ENCODE measurements around the gene HSPB9. TPM values are rescaled to one million over a fixed set of nuclear protein-coding genes. Genes with fewer than 3 reads are reported as not detected.

Gene HSPB9
- total and polyA plus RNA-seq, 9 donors: 0.15 to 0.95 (median 0.47) TPM; not detected in 1

GRCh38 chr17:42094375-42095069 is 28.1 kb upstream of the HSPB9 start:
- Histone ChIP-seq H3K27ac (no peak overlapping the region), H3K36me3 (no peaks in the 10 kb centered on the region), H3K27me3 (no peaks in the 10 kb centered on the region), H3K4me3 (no peak overlapping the region), H3K9me3 (no peaks in the 10 kb centered on the region), H3K4me1 (ENCODE audit: insufficient read depth) (peaks cover 3% of the 10 kb centered on the region)
- no peak for TF ChIP-seq CTCF (IDR thresholded peaks at IDR 0.05)
- no peak for TF ChIP-seq POLR2A (IDR thresholded peaks at IDR 0.05)
- no peak for TF ChIP-seq EP300 (IDR thresholded peaks at IDR 0.05)
- DNase-seq: no peak
- WGBS, 3 donors: 79 to 90% (median 89%) methylated on average over 12 of the region's 12 CpGs
- intact Hi-C loops (cut with DNase I): no loop called here

GRCh38 chr17:42096360-42097111 is 26.1 kb upstream of the HSPB9 start:
- TF ChIP-seq POLR2A (IDR thresholded peaks at IDR 0.05): no peak
- Histone ChIP-seq H3K4me3 (no peak overlapping the region), H3K27ac (no peak overlapping the region), H3K4me1 (ENCODE audit: insufficient read depth) (peaks cover 3% of the 10 kb centered on the region), H3K9me3 (no peaks in the 10 kb centered on the region), H3K27me3 (no peaks in the 10 kb centered on the region), H3K36me3 (no peaks in the 10 kb centered on the region)
- no peak for DNase-seq
- intact Hi-C loops (cut with DNase I): no loop called here
- WGBS, 3 donors: 67 to 76% (median 73%) methylated on average over 8 of the region's 8 CpGs

GRCh38 chr17:42097691-42098631 is 24.6 kb upstream of the HSPB9 start, which contains the start of gene ZNF385C:
TSS of gene ZNF385C (minus strand) at chr17:42098473. CDS start at chr17:42063056, 35,417 bp downstream.
- no peaks in the 10 kb centered on the region for H3K36me3 ChIP-seq
- 19 to 24% (median 21%) methylated on average over 38 to 52 of the region's 52 CpGs for WGBS, 3 donors
- intact Hi-C loops (cut with DNase I): no loop called here
- TF ChIP-seq EP300 (IDR thresholded peaks at IDR 0.05): no peak
- no peak for TF ChIP-seq POLR2A (IDR thresholded peaks at IDR 0.05)
- TF ChIP-seq CTCF (IDR thresholded peaks at IDR 0.05): no peak
- peaks cover 3% of the 10 kb centered on the region for H3K4me1 ChIP-seq (ENCODE audit: insufficient read depth)
- no peaks in the 10 kb centered on the region for H3K27me3 ChIP-seq
- DNase-seq: peak in 2 of 5 donors; percentile 36 to 43
- no peak within 1 kb of the TSS for H3K4me3 ChIP-seq
- H3K27ac ChIP-seq: peak within 1 kb of the TSS in 1 of 2 donors; percentile 76
- no peaks in the 10 kb centered on the region for H3K9me3 ChIP-seq

GRCh38 chr17:42098730-42099399 is 23.7 kb upstream of the HSPB9 start:
- 21 to 33% (median 27%) methylated on average over 14 of the region's 14 CpGs for WGBS, 3 donors
- Histone ChIP-seq H3K27me3 (no peaks in the 10 kb centered on the region), H3K4me3 (no peak overlapping the region), H3K9me3 (no peaks in the 10 kb centered on the region), H3K27ac (peak overlapping the region in 1 of 2 donors; percentile 76), H3K36me3 (no peaks in the 10 kb centered on the region), H3K4me1 (ENCODE audit: insufficient read depth) (peaks cover 3% of the 10 kb centered on the region)
- no peak for TF ChIP-seq CTCF (IDR thresholded peaks at IDR 0.05)
- TF ChIP-seq POLR2A (IDR thresholded peaks at IDR 0.05): no peak
- no peak for TF ChIP-seq EP300 (IDR thresholded peaks at IDR 0.05)
- DNase-seq: peak in 4 of 5 donors; percentile 51 to 66 (median 58)
- intact Hi-C loops (cut with DNase I): no loop called here
